AG09319 (cell line): ENCODE measurements around the gene MFF.

Experiments used
- DNase-seq: peaks from one replicate; pipeline ENCODE4 v3.0.0-alpha.2; 2010; ENCODE audit warnings: low read depth; ENCODE audit errors: extremely low read depth
- TF ChIP-seq, protein P1 (sequence below): IDR thresholded peaks from 2 replicates; pipeline ENCODE4 v1.5.1; 2011; ENCODE audit warnings: low read depth, mild to moderate bottlenecking, inconsistent platforms, low read length, moderate library complexity

MFF gene

GRCh38 chr2:227388537-227389011 is 63.5 kb downstream of the MFF start:
- DNase-seq = peak; percentile 89

GRCh38 chr2:227389231-227389630 is 64.2 kb downstream of the MFF start:
- TF ChIP-seq, protein P1, sequence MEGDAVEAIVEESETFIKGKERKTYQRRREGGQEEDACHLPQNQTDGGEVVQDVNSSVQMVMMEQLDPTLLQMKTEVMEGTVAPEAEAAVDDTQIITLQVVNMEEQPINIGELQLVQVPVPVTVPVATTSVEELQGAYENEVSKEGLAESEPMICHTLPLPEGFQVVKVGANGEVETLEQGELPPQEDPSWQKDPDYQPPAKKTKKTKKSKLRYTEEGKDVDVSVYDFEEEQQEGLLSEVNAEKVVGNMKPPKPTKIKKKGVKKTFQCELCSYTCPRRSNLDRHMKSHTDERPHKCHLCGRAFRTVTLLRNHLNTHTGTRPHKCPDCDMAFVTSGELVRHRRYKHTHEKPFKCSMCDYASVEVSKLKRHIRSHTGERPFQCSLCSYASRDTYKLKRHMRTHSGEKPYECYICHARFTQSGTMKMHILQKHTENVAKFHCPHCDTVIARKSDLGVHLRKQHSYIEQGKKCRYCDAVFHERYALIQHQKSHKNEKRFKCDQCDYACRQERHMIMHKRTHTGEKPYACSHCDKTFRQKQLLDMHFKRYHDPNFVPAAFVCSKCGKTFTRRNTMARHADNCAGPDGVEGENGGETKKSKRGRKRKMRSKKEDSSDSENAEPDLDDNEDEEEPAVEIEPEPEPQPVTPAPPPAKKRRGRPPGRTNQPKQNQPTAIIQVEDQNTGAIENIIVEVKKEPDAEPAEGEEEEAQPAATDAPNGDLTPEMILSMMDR = no peak
- DNase-seq = no peak

More at GRCh38 chr2:227388537-227389011, 63.5 kb downstream of the MFF start:
- TF ChIP-seq, protein P1 = no peak

GRCh38 chr2:227389661-227390060 is 64.6 kb downstream of the MFF start:
- TF ChIP-seq, protein P1 = no peak
- no peak for DNase-seq

GRCh38 chr2:227390468-227391256 is 65.6 kb downstream of the MFF start:
- DNase-seq = no peak
- TF ChIP-seq, protein P1 = no peak

- no peak for DNase-seq
- TF ChIP-seq, protein P1 = no peak
These were observed 69.3 kb downstream of the MFF start for GRCh38 chr2:227394401-227394800.

- TF ChIP-seq, protein P1 = no peak
- DNase-seq = no peak
These were observed 70.5 kb downstream of the MFF start for GRCh38 chr2:227395556-227395955.

GRCh38 chr2:227397562-227397961 is 72.5 kb downstream of the MFF start:
- TF ChIP-seq, protein P1 = no peak

More at GRCh38 chr2:227397562-227397961, 72.5 kb downstream of the MFF start:
- DNase-seq = no peak
